ENCODE measurements around the gene C21orf91.

The C21orf91 gene

DNA sequence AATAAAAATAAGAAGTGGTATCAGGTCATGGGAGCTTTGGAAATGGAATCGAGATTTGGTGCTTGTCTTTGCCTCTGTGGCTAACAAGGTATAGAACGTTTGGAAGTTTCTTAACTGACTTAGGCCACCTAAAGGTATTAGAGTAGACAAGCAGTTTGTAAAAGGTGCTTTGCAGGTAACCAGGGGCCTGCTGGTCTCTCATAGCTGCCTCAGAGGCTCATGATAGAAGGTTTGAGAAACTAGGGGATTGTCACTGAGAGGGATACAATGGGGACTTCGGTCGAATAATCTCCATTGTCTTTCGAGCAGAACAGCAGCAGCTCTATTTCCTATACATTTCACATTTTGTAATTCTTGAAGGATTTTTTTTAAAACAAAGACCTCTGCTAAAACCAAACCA lies 37.6 kb downstream of the C21orf91 start:
- H3K27ac ChIP-seq (ENCODE audit: low read depth, low read length) = no peak overlapping the region
- H3K4me2 ChIP-seq (ENCODE audit: low read length) = no peak overlapping the region
- no peak overlapping the region for H3K4me3 ChIP-seq (ENCODE audit: low read length)
- no peaks in the 10 kb centered on the region for H3K27me3 ChIP-seq (ENCODE audit: control insufficient read depth, low read length)
- TF ChIP-seq, protein P1, sequence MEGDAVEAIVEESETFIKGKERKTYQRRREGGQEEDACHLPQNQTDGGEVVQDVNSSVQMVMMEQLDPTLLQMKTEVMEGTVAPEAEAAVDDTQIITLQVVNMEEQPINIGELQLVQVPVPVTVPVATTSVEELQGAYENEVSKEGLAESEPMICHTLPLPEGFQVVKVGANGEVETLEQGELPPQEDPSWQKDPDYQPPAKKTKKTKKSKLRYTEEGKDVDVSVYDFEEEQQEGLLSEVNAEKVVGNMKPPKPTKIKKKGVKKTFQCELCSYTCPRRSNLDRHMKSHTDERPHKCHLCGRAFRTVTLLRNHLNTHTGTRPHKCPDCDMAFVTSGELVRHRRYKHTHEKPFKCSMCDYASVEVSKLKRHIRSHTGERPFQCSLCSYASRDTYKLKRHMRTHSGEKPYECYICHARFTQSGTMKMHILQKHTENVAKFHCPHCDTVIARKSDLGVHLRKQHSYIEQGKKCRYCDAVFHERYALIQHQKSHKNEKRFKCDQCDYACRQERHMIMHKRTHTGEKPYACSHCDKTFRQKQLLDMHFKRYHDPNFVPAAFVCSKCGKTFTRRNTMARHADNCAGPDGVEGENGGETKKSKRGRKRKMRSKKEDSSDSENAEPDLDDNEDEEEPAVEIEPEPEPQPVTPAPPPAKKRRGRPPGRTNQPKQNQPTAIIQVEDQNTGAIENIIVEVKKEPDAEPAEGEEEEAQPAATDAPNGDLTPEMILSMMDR (IDR thresholded peaks at IDR 0.05; ENCODE audit: low read depth, low read length, poor library complexity, severe bottlenecking) = no peak
- TF ChIP-seq EZH2phosphoT487 (IDR thresholded peaks at IDR 0.05; ENCODE audit: borderline replicate concordance, low read length) = no peak
- H3F3A ChIP-seq (ENCODE audit: control insufficient read depth, insufficient read depth) = peaks cover 14% of the 10 kb centered on the region
- peaks cover 53% of the 10 kb centered on the region for H3K4me1 ChIP-seq (ENCODE audit: control insufficient read depth, low read length)
- peaks cover 10% of the 10 kb centered on the region; the same call in 1 of the 2 replicates for H3K9me3 ChIP-seq (ENCODE audit: control insufficient read depth, insufficient read depth, low read length)
- no peaks in the 10 kb centered on the region for H3K79me2 ChIP-seq (ENCODE audit: control insufficient read depth, low read length)
- H3K36me3 ChIP-seq (ENCODE audit: control insufficient read depth, low read length) = peaks cover 20% of the 10 kb centered on the region
- no peaks in the 10 kb centered on the region for H3K9me2 ChIP-seq (replicated peaks; ENCODE audit: control insufficient read depth, low read length)
- no peaks in the 10 kb centered on the region for H4K20me1 ChIP-seq (ENCODE audit: control insufficient read depth, insufficient read depth, low read depth, low read length)

DNA sequence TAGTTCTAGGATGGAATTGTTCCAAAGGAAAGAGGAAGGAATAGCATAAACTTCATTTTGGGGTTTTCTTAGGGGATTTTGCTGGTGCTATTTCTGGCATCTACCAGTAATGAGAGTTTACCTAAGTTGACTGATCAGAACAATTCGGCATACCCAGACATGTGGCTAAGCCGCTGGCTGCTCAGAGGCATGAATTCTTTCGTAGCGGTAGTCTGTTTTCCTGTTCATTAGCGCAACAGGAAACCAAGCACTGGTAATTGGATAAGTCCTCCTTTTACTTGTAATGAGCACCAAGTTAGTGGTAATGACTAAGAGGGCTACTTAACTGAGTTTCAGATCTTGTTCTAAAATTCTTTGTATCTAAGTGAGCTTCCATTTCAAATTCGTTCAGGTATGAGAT lies 38.6 kb downstream of the C21orf91 start:
- Histone ChIP-seq H3K4me2 (ENCODE audit: low read length) (no peak overlapping the region), H3K9me3 (ENCODE audit: control insufficient read depth, insufficient read depth, low read length) (peaks cover 6% of the 10 kb centered on the region; the same call in 1 of the 2 replicates), H3F3A (ENCODE audit: control insufficient read depth, insufficient read depth) (peaks cover 14% of the 10 kb centered on the region), H3K79me2 (ENCODE audit: control insufficient read depth, low read length) (no peaks in the 10 kb centered on the region), H3K27ac (ENCODE audit: low read depth, low read length) (no peak overlapping the region), H3K4me1 (ENCODE audit: control insufficient read depth, low read length) (peaks cover 55% of the 10 kb centered on the region), H3K4me3 (ENCODE audit: low read length) (no peak overlapping the region), H4K20me1 (ENCODE audit: control insufficient read depth, insufficient read depth, low read depth, low read length) (no peaks in the 10 kb centered on the region), H3K36me3 (ENCODE audit: control insufficient read depth, low read length) (peaks cover 13% of the 10 kb centered on the region), H3K9me2 (replicated peaks; ENCODE audit: control insufficient read depth, low read length) (no peaks in the 10 kb centered on the region), H3K27me3 (ENCODE audit: control insufficient read depth, low read length) (no peaks in the 10 kb centered on the region)
- no peak for TF ChIP-seq EZH2phosphoT487 (IDR thresholded peaks at IDR 0.05; ENCODE audit: borderline replicate concordance, low read length)
- TF ChIP-seq, protein P1 (IDR thresholded peaks at IDR 0.05; ENCODE audit: low read depth, low read length, poor library complexity, severe bottlenecking) = no peak

DNA sequence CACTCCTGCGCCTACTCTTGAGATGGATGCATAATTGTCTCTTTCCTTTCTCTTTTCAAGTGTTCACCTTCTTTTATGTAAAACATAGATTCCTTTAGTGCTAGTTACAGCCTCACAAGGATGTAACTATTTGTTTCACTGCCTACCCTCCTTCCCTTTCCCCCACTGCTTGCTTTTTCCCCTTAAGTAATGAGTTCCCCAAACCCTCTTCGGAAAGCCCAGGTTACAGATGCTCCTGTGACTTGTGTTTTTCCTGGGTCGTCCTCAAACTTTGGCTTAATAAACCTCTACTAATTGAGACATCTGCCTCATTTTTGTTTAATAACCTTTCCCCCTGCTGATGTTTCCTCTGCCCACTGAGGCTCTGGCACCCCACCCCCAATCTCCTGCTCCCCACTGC lies 39.2 kb downstream of the C21orf91 start:
- H4K20me1 ChIP-seq (ENCODE audit: control insufficient read depth, insufficient read depth, low read depth, low read length) = no peaks in the 10 kb centered on the region
- H3F3A ChIP-seq (ENCODE audit: control insufficient read depth, insufficient read depth) = peaks cover 14% of the 10 kb centered on the region
- H3K79me2 ChIP-seq (ENCODE audit: control insufficient read depth, low read length) = no peaks in the 10 kb centered on the region
- H3K4me2 ChIP-seq (ENCODE audit: low read length) = no peak overlapping the region
- H3K36me3 ChIP-seq (ENCODE audit: control insufficient read depth, low read length) = peaks cover 8% of the 10 kb centered on the region
- H3K4me3 ChIP-seq (ENCODE audit: low read length) = no peak overlapping the region
- no peak overlapping the region for H3K27ac ChIP-seq (ENCODE audit: low read depth, low read length)
- H3K9me3 ChIP-seq (ENCODE audit: control insufficient read depth, insufficient read depth, low read length) = peaks cover under 1% of the 10 kb centered on the region; the same call in 1 of the 2 replicates
- TF ChIP-seq, protein P1 (IDR thresholded peaks at IDR 0.05; ENCODE audit: low read depth, low read length, poor library complexity, severe bottlenecking) = no peak
- no peak for TF ChIP-seq EZH2phosphoT487 (IDR thresholded peaks at IDR 0.05; ENCODE audit: borderline replicate concordance, low read length)
- H3K9me2 ChIP-seq (replicated peaks; ENCODE audit: control insufficient read depth, low read length) = no peaks in the 10 kb centered on the region
- H3K27me3 ChIP-seq (ENCODE audit: control insufficient read depth, low read length) = no peaks in the 10 kb centered on the region
- H3K4me1 ChIP-seq (ENCODE audit: control insufficient read depth, low read length) = peaks cover 50% of the 10 kb centered on the region

Measured in DOHH2 (cell line).